Measurements from ENCODE around the gene CCDC85A. TPM values are rescaled to one million over a fixed set of nuclear protein-coding genes. Genes with fewer than 3 reads are reported as not detected.

CCDC85A gene
- total RNA-seq, 1 donor from 2014 or later, result 4.7 TPM

- no peaks in the 10 kb centered on the region for H3K9me3 ChIP-seq
- no peaks in the 10 kb centered on the region for H3K36me3 ChIP-seq
- no peak for TF ChIP-seq CTCF (IDR thresholded peaks at IDR 0.05)
- no peak for TF ChIP-seq POLR2AphosphoS5 (IDR thresholded peaks at IDR 0.05; ENCODE audit: insufficient read depth in 1 of 2, low read depth in 1 of 2)
- TF ChIP-seq POLR2A (IDR thresholded peaks at IDR 0.05), result no peak
- no peaks in the 10 kb centered on the region for H3K27me3 ChIP-seq
- H3K4me3 ChIP-seq, result no peak overlapping the region
- H3K4me1 ChIP-seq, result peaks cover 25% of the 10 kb centered on the region
- intact Hi-C loops (cut with DNase I), result loop anchor here (10.0 kb wide), 1 partner anchor 562 kb away; no protein-coding TSS in a partner anchor
- no peak for DNase-seq (ENCODE audit: extremely low spot score in 2 of 2)
- no peak overlapping the region for H3K27ac ChIP-seq
Measured at GRCh38 chr2:56182420-56182819, 1.4 kb upstream of the CCDC85A start.

GRCh38 chr2:56184500-56185011, 766 bp downstream of the CCDC85A start:
- intact Hi-C loops (cut with DNase I), result loop anchor here (10.0 kb wide), 1 partner anchor 560 kb away; no protein-coding TSS in a partner anchor
- Histone ChIP-seq H3K4me1 (peaks cover 25% of the 10 kb centered on the region), H3K4me3 (peak overlapping the region; percentile 50 to 70), H3K36me3 (no peaks in the 10 kb centered on the region), H3K27me3 (no peaks in the 10 kb centered on the region), H3K9me3 (no peaks in the 10 kb centered on the region), H3K27ac (peak overlapping the region; percentile 11)
- TF ChIP-seq POLR2AphosphoS5 (IDR thresholded peaks at IDR 0.05; ENCODE audit: insufficient read depth in 1 of 2, low read depth in 1 of 2) (no peak), POLR2A (IDR thresholded peaks at IDR 0.05) (no peak), CTCF (IDR thresholded peaks at IDR 0.05) (no peak)
- DNase-seq (ENCODE audit: extremely low spot score in 2 of 2), result peak in 1 of 2 donors; percentile 49

- no peaks in the 10 kb centered on the region for H3K9me3 ChIP-seq
- peak overlapping the region; percentile 11 for H3K27ac ChIP-seq
- TF ChIP-seq POLR2AphosphoS5 (IDR thresholded peaks at IDR 0.05; ENCODE audit: insufficient read depth in 1 of 2, low read depth in 1 of 2), result no peak
- no peak for TF ChIP-seq POLR2A (IDR thresholded peaks at IDR 0.05)
- TF ChIP-seq CTCF (IDR thresholded peaks at IDR 0.05), result no peak
- intact Hi-C loops (cut with DNase I), result loop anchor here (10.0 kb wide), 1 partner anchor 560 kb away; no protein-coding TSS in a partner anchor
- H3K4me1 ChIP-seq, result peaks cover 25% of the 10 kb centered on the region
- no peaks in the 10 kb centered on the region for H3K27me3 ChIP-seq
- no peak for DNase-seq (ENCODE audit: extremely low spot score in 2 of 2)
- H3K36me3 ChIP-seq, result no peaks in the 10 kb centered on the region
- H3K4me3 ChIP-seq, result peak overlapping the region; percentile 50 to 70
Measured at GRCh38 chr2:56185101-56185581, 1.4 kb downstream of the CCDC85A start.

GRCh38 chr2:56185582-56186046, 1.8 kb downstream of the CCDC85A start:
- no peak for DNase-seq (ENCODE audit: extremely low spot score in 2 of 2)
- Histone ChIP-seq H3K36me3 (no peaks in the 10 kb centered on the region), H3K4me3 (peak overlapping the region; percentile 50 to 70), H3K4me1 (peaks cover 25% of the 10 kb centered on the region), H3K9me3 (no peaks in the 10 kb centered on the region), H3K27ac (no peak overlapping the region), H3K27me3 (no peaks in the 10 kb centered on the region)
- no peak for TF ChIP-seq CTCF (IDR thresholded peaks at IDR 0.05)
- TF ChIP-seq POLR2AphosphoS5 (IDR thresholded peaks at IDR 0.05; ENCODE audit: insufficient read depth in 1 of 2, low read depth in 1 of 2), result peak in 1 of 2 donors; percentile 10
- TF ChIP-seq POLR2A (IDR thresholded peaks at IDR 0.05), result no peak
- intact Hi-C loops (cut with DNase I), result loop anchor here (10.0 kb wide), 1 partner anchor 559 kb away; no protein-coding TSS in a partner anchor

- no peaks in the 10 kb centered on the region for H3K4me1 ChIP-seq
- DNase-seq (ENCODE audit: extremely low spot score in 2 of 2), result no peak
- H3K27me3 ChIP-seq, result no peaks in the 10 kb centered on the region
- H3K36me3 ChIP-seq, result no peaks in the 10 kb centered on the region
- TF ChIP-seq CTCF (IDR thresholded peaks at IDR 0.05) (peak in 1 of 3 experiments; percentile 25), POLR2AphosphoS5 (IDR thresholded peaks at IDR 0.05; ENCODE audit: insufficient read depth in 1 of 2, low read depth in 1 of 2) (no peak)
- H3K4me3 ChIP-seq, result no peak overlapping the region
- intact Hi-C loops (cut with DNase I), result no loop called here
- no peaks in the 10 kb centered on the region for H3K9me3 ChIP-seq
- no peak overlapping the region for H3K27ac ChIP-seq
Measured at GRCh38 chr2:56191617-56192016, 7.8 kb downstream of the CCDC85A start.

Data from vagina (tissue), 2 donors.